SU-DHL-6 (cell line): Measurements from ENCODE around the gene NDUFB3.

Source experiments
- CTCF ChIP-seq: fragments of 200-600 bp; sonication (generic); IDR thresholded peaks from one replicate; pipeline ENCODE4 v1.5.1; 2017; ENCODE audit warnings: antibody characterized with exemption, mild to moderate bottlenecking, low read length, moderate library complexity; ENCODE audit not compliant: insufficient read depth, poor library complexity, severe bottlenecking
- EZH2phosphoT487 ChIP-seq: fragments of 200-600 bp; sonication (generic), shearing (Covaris generic); conservative IDR thresholded peaks from 2 replicates; pipeline ENCODE4 v1.6.1; 2018; ENCODE audit warnings: mild to moderate bottlenecking, antibody characterized with exemption, low read length, moderate library complexity, mixed read lengths

GRCh38 chr2:201114350-201114749 lies 42.5 kb downstream of the NDUFB3 start:
- TF ChIP-seq CTCF (no peak), EZH2phosphoT487 (no peak)
